Measurements from ENCODE around the gene HTR3B.

DNA sequence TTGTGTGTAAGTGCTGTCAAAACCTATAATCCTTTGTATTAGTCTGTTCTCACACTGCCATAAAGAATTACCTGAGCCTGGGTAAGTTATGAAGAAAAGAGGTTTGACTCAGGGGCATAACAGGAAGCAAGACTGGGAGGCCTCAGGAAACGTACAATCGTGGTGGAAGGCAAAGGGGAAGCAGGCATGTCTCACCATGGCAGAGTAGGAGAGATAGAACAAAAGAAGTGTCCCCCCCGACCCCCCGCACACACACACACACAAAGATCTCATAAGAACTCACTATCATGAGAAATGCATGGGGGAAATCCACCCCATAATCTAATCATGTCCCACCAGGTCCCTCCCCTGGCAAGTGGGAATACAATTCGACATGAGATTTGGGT is 26.9 kb upstream of the HTR3B start:
- TF ChIP-seq, protein P1, sequence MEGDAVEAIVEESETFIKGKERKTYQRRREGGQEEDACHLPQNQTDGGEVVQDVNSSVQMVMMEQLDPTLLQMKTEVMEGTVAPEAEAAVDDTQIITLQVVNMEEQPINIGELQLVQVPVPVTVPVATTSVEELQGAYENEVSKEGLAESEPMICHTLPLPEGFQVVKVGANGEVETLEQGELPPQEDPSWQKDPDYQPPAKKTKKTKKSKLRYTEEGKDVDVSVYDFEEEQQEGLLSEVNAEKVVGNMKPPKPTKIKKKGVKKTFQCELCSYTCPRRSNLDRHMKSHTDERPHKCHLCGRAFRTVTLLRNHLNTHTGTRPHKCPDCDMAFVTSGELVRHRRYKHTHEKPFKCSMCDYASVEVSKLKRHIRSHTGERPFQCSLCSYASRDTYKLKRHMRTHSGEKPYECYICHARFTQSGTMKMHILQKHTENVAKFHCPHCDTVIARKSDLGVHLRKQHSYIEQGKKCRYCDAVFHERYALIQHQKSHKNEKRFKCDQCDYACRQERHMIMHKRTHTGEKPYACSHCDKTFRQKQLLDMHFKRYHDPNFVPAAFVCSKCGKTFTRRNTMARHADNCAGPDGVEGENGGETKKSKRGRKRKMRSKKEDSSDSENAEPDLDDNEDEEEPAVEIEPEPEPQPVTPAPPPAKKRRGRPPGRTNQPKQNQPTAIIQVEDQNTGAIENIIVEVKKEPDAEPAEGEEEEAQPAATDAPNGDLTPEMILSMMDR (IDR thresholded peaks at IDR 0.05; ENCODE audit: poor library complexity, severe bottlenecking) = no peak
- TF ChIP-seq TAF1 (IDR thresholded peaks at IDR 0.05; ENCODE audit: low read depth) (no peak), EZH2 (IDR thresholded peaks at IDR 0.05; ENCODE audit: borderline replicate concordance, insufficient read depth, low read length, poor library complexity, severe bottlenecking) (no peak), POLR2AphosphoS5 (IDR thresholded peaks at IDR 0.05) (no peak), EP300 (conservative IDR thresholded peaks at IDR 0.05; ENCODE audit: poor library complexity, severe bottlenecking) (no peak), RAD21 (conservative IDR thresholded peaks at IDR 0.05) (no peak), SMC3 (conservative IDR thresholded peaks at IDR 0.05; ENCODE audit: poor library complexity) (no peak)
- TF ChIP-seq, protein P2, sequence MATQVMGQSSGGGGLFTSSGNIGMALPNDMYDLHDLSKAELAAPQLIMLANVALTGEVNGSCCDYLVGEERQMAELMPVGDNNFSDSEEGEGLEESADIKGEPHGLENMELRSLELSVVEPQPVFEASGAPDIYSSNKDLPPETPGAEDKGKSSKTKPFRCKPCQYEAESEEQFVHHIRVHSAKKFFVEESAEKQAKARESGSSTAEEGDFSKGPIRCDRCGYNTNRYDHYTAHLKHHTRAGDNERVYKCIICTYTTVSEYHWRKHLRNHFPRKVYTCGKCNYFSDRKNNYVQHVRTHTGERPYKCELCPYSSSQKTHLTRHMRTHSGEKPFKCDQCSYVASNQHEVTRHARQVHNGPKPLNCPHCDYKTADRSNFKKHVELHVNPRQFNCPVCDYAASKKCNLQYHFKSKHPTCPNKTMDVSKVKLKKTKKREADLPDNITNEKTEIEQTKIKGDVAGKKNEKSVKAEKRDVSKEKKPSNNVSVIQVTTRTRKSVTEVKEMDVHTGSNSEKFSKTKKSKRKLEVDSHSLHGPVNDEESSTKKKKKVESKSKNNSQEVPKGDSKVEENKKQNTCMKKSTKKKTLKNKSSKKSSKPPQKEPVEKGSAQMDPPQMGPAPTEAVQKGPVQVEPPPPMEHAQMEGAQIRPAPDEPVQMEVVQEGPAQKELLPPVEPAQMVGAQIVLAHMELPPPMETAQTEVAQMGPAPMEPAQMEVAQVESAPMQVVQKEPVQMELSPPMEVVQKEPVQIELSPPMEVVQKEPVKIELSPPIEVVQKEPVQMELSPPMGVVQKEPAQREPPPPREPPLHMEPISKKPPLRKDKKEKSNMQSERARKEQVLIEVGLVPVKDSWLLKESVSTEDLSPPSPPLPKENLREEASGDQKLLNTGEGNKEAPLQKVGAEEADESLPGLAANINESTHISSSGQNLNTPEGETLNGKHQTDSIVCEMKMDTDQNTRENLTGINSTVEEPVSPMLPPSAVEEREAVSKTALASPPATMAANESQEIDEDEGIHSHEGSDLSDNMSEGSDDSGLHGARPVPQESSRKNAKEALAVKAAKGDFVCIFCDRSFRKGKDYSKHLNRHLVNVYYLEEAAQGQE (IDR thresholded peaks at IDR 0.05; ENCODE audit: borderline replicate concordance) = no peak

Measured in neural cell (in vitro differentiated cells).